A673 (cell line): ENCODE data around the gene NEIL1. TPM values are rescaled to one million over a fixed set of nuclear protein-coding genes. Genes with fewer than 3 reads are reported as not detected.

ENCODE experiments used
- BruUV-seq: library from RNA; stranded (reverse); fragments of 400-500 nt; replicated peaks from 2 replicates; lab custom pipeline; 2021; lab: Mats Ljungman, UMichigan
- CTCF ChIA-PET: fragments of 300-600 bp; sonication (Branson Sonifier 250); formaldehyde crosslinking; loops from one replicate; lab custom pipeline; 2022; ENCODE audit warnings: antibody characterized with exemption; lab: Charles Lee
- POLR2A ChIA-PET: fragments of 300-600 bp; sonication (Branson Sonifier 250); formaldehyde crosslinking; loops from one replicate; lab custom pipeline; 2022; ENCODE audit warnings: antibody characterized with exemption; ENCODE audit not compliant: low non-redundant PET; lab: Charles Lee
- DNase-seq: peaks from one replicate; pipeline ENCODE4 v3.0.0-alpha.2; 2015; ENCODE audit warnings: low spot score
- H3K27ac ChIP-seq: fragments of 200-600 bp; sonication (generic); 2 replicates; pipeline ENCODE4 v1.5.1; 2016; ENCODE audit warnings: mixed run types, low read depth, mild to moderate bottlenecking, mixed read lengths, antibody characterized with exemption, low read length; ENCODE audit not compliant: poor library complexity, severe bottlenecking
- H3K27me3 ChIP-seq: fragments of 200-600 bp; sonication (generic); replicated peaks from 2 replicates; pipeline ENCODE4 v1.6.1; 2017; ENCODE audit warnings: mixed run types, low read depth, mild to moderate bottlenecking, mixed read lengths, antibody characterized with exemption, low read length; ENCODE audit not compliant: insufficient read depth, poor library complexity
- H3K36me3 ChIP-seq: fragments of 200-600 bp; sonication (generic); 2 replicates; pipeline ENCODE4 v1.6.1; 2016; ENCODE audit warnings: mixed run types, mild to moderate bottlenecking, mixed read lengths, antibody characterized with exemption, low read length; ENCODE audit not compliant: insufficient read depth, poor library complexity, severe bottlenecking
- H3K4me1 ChIP-seq: fragments of 200-600 bp; sonication (generic); 2 replicates; pipeline ENCODE4 v1.6.1; 2017; ENCODE audit warnings: mixed run types, mild to moderate bottlenecking, mixed read lengths, antibody characterized with exemption, low read length; ENCODE audit not compliant: insufficient read depth, poor library complexity, severe bottlenecking
- H3K4me3 ChIP-seq: fragments of 200-600 bp; sonication (generic); 2 replicates; pipeline ENCODE4 v1.5.1; 2016; ENCODE audit warnings: low read depth, mixed run types, mild to moderate bottlenecking, mixed read lengths, low read length; ENCODE audit not compliant: poor library complexity, severe bottlenecking
- H3K9me3 ChIP-seq: fragments of 200-600 bp; sonication (generic); 2 replicates; pipeline ENCODE4 v1.6.1; 2016; ENCODE audit warnings: mixed run types, low read depth, mild to moderate bottlenecking, mixed read lengths, antibody characterized with exemption, low read length; ENCODE audit not compliant: poor library complexity, severe bottlenecking
- CTCF ChIP-seq: fragments of 300-800, 200-600 bp; sonication (generic); conservative IDR thresholded peaks from 2 replicates; pipeline ENCODE4 v1.5.1; 2017; ENCODE audit warnings: low read depth, mild to moderate bottlenecking, antibody characterized with exemption, low read length, moderate library complexity, mixed read lengths
- EZH2 ChIP-seq: fragments of 200-600 bp; sonication (generic); IDR thresholded peaks from 2 replicates; pipeline ENCODE4 v1.6.1; 2017; ENCODE audit warnings: borderline replicate concordance, low read depth, mild to moderate bottlenecking, mixed read lengths, antibody characterized with exemption, low read length; ENCODE audit not compliant: poor library complexity, severe bottlenecking
- intact Hi-C: fragments of 100-400 bp; cut with micrococcal nuclease; formaldehyde crosslinking; loops from one replicate; pipeline ENCODE4 v1.10.0; 2022; ENCODE audit not compliant: unreplicated experiment
- total RNA-seq: library from RNA; stranded (reverse); gene quantifications from 2 replicates; pipeline ENCODE4 v1.2.3, GENCODE V29; 2021

Gene NEIL1
- total RNA-seq, 1 experiment from 2014 or later, result 3.8 TPM

DNA sequence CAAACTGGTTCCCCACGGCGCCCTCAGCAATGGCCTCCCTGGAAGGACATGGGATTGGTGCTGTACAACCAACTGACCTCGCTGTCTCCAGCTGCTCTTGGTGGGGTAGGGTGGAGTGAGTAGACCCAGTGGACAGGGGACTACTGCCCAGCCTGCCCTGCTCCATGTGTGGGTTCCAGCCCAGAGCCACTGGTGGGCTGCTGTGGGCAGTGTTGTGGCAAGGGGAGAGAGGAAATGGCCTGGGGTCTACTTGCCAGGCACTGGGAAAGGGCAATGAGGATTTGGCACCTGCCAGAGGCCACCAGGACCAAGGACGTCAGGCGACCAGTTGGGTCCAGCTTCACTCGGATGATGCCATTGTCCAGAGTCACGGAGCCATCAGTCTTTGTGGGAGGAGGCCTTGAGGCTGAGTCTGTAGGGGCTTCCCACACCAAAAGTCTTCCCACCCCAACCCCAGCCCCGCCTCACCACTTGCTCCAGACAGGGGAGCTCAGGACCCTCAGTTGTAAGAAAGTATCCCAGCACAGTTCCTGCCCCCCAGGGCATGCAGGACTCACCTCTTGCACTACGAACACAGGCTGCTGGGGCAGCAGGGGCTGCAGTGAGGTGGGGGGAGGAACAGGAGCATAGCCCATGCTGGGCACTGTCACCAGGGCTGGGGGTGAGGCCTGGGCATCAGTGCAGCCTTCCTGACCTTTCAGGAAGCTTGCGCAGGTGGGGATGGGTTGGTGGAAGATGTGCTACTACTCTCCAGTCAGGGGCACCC lies 12.1 kb downstream of the NEIL1 start:
- peaks cover 12% of the 10 kb centered on the region for H3K36me3 ChIP-seq
- TF ChIP-seq EZH2 (no peak), CTCF (no peak)
- H3K27me3 ChIP-seq, result no peaks in the 10 kb centered on the region
- ChIA-PET POLR2A (no interaction called here), CTCF (no interaction called here)
- H3K4me1 ChIP-seq, result no peaks in the 10 kb centered on the region
- intact Hi-C loops, result no loop called here
- no peak overlapping the region for H3K4me3 ChIP-seq
- DNase-seq, result no peak
- H3K27ac ChIP-seq, result no peak overlapping the region
- H3K9me3 ChIP-seq, result no peaks in the 10 kb centered on the region
- no TSS peak for BruUV-seq

GRCh38 chr15:75359537-75360250 lies 12.9 kb downstream of the NEIL1 start:
- no peak for DNase-seq
- TF ChIP-seq EZH2 (no peak), CTCF (no peak)
- Histone ChIP-seq H3K4me3 (no peak overlapping the region), H3K9me3 (no peaks in the 10 kb centered on the region), H3K4me1 (no peaks in the 10 kb centered on the region), H3K36me3 (peaks cover 15% of the 10 kb centered on the region), H3K27me3 (no peaks in the 10 kb centered on the region), H3K27ac (no peak overlapping the region)
- ChIA-PET CTCF (no interaction called here), POLR2A (interaction anchor here (0.6 kb wide), 1 partner anchor 261 kb away, joined by 6 read pairs; no protein-coding TSS in a partner anchor)
- no TSS peak for BruUV-seq
- intact Hi-C loops, result no loop called here

DNA sequence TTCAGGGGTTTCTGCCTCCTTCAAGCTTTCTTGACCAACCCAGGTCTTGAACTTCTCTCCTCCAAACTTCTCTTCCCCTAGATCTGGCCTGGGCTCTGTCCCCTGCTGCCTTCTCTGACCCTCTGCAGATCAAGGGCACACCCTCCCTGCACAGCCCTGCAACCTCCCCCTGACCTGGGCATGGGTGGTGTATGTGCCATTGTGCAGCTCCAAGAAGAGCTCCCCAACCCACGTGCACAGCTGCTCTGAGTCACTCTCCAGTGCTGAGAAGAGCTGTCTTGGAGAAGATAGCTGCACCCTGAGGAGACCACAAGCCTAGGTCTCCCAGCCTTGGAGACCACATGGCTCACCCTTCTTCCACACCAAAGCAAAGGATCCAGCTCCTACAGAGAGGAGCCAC lies 13.6 kb downstream of the NEIL1 start:
- Histone ChIP-seq H3K4me3 (no peak overlapping the region), H3K4me1 (no peaks in the 10 kb centered on the region), H3K9me3 (no peaks in the 10 kb centered on the region), H3K27me3 (no peaks in the 10 kb centered on the region), H3K27ac (no peak overlapping the region), H3K36me3 (peaks cover 18% of the 10 kb centered on the region)
- BruUV-seq, result no TSS peak
- TF ChIP-seq EZH2 (no peak), CTCF (no peak)
- intact Hi-C loops, result no loop called here
- ChIA-PET CTCF (no interaction called here), POLR2A (interaction anchor here (0.6 kb wide), 1 partner anchor 260 kb away, joined by 6 read pairs; no protein-coding TSS in a partner anchor)
- no peak for DNase-seq
